ENCODE results near the gene STK24.
"Not testable (repeated sequence)": the region's sequence is repeated elsewhere in the genome, so short reads cannot be mapped to it uniquely, and the experiment has no call there.

Gene STK24

GRCh38 chr13:98413796-98414195 is 163.1 kb downstream of the STK24 start:
- Histone ChIP-seq H3K4me2 (ENCODE audit: low read depth, low read length, poor library complexity, severe bottlenecking) (no peak overlapping the region), H3K27me3 (ENCODE audit: insufficient read depth, low read length, poor library complexity, severe bottlenecking) (no peaks in the 10 kb centered on the region), H3K4me3 (ENCODE audit: low read length, poor library complexity, severe bottlenecking) (no peak overlapping the region), H3K4me1 (ENCODE audit: insufficient read depth, low read length, poor library complexity, severe bottlenecking) (peaks cover 11% of the 10 kb centered on the region), H4K20me1 (ENCODE audit: insufficient read depth, low read length, poor library complexity, severe bottlenecking) (no peaks in the 10 kb centered on the region), H3K9me3 (ENCODE audit: insufficient read depth, low read depth, low read length) (no peaks in the 10 kb centered on the region), H3K36me3 (ENCODE audit: insufficient read depth, low read length) (no peaks in the 10 kb centered on the region), H3F3A (ENCODE audit: low read depth) (no peaks in the 10 kb centered on the region), H3K9me2 (replicated peaks; ENCODE audit: low read depth, low read length) (no peaks in the 10 kb centered on the region), H3K79me2 (ENCODE audit: insufficient read depth, low read length) (no peaks in the 10 kb centered on the region), H3K9ac (ENCODE audit: low read depth, low read length, poor library complexity, severe bottlenecking) (no peak overlapping the region), H2AFZ (ENCODE audit: low read length) (0 out of 2 replicates have a peak overlapping the region, but pooled peaks have one; percentile 29)
- TF ChIP-seq CTCF (conservative IDR thresholded peaks at IDR 0.05; ENCODE audit: low read length): peak; percentile 55
- no peak for TF ChIP-seq EZH2phosphoT487 (IDR thresholded peaks at IDR 0.05; ENCODE audit: borderline replicate concordance)

GRCh38 chr13:98413278-98413677 is 163.6 kb downstream of the STK24 start:
- H3K4me1 ChIP-seq (ENCODE audit: insufficient read depth, low read length, poor library complexity, severe bottlenecking): peaks cover 11% of the 10 kb centered on the region
- H2AFZ ChIP-seq (ENCODE audit: low read length); H3F3A ChIP-seq (ENCODE audit: low read depth); H3K79me2 ChIP-seq (ENCODE audit: insufficient read depth, low read length); H3K9ac ChIP-seq (ENCODE audit: low read depth, low read length, poor library complexity, severe bottlenecking); H3K4me2 ChIP-seq (ENCODE audit: low read depth, low read length, poor library complexity, severe bottlenecking); H3K4me3 ChIP-seq (ENCODE audit: low read length, poor library complexity, severe bottlenecking); H3K36me3 ChIP-seq (ENCODE audit: insufficient read depth, low read length); H3K9me3 ChIP-seq (ENCODE audit: insufficient read depth, low read depth, low read length); H3K27me3 ChIP-seq (ENCODE audit: insufficient read depth, low read length, poor library complexity, severe bottlenecking); H4K20me1 ChIP-seq (ENCODE audit: insufficient read depth, low read length, poor library complexity, severe bottlenecking); H3K9me2 ChIP-seq (replicated peaks; ENCODE audit: low read depth, low read length): not testable (repeated sequence)

GRCh38 chr13:98411617-98412265 is 165.2 kb downstream of the STK24 start:
- peak overlapping the region; percentile 79 for H2AFZ ChIP-seq (ENCODE audit: low read length)

More at GRCh38 chr13:98411617-98412265, 165.2 kb downstream of the STK24 start:
- Histone ChIP-seq H3K36me3 (ENCODE audit: insufficient read depth, low read length) (no peaks in the 10 kb centered on the region), H3K9me3 (ENCODE audit: insufficient read depth, low read depth, low read length) (no peaks in the 10 kb centered on the region), H3K9ac (ENCODE audit: low read depth, low read length, poor library complexity, severe bottlenecking) (no peak overlapping the region), H3K4me2 (ENCODE audit: low read depth, low read length, poor library complexity, severe bottlenecking) (peak overlapping the region; percentile 5), H3F3A (ENCODE audit: low read depth) (no peaks in the 10 kb centered on the region), H3K4me1 (ENCODE audit: insufficient read depth, low read length, poor library complexity, severe bottlenecking) (peaks cover 11% of the 10 kb centered on the region), H3K27me3 (ENCODE audit: insufficient read depth, low read length, poor library complexity, severe bottlenecking) (no peaks in the 10 kb centered on the region), H3K79me2 (ENCODE audit: insufficient read depth, low read length) (no peaks in the 10 kb centered on the region), H3K9me2 (replicated peaks; ENCODE audit: low read depth, low read length) (no peaks in the 10 kb centered on the region), H4K20me1 (ENCODE audit: insufficient read depth, low read length, poor library complexity, severe bottlenecking) (no peaks in the 10 kb centered on the region), H3K4me3 (ENCODE audit: low read length, poor library complexity, severe bottlenecking) (no peak overlapping the region)
- no peak for TF ChIP-seq EZH2phosphoT487 (IDR thresholded peaks at IDR 0.05; ENCODE audit: borderline replicate concordance)
- TF ChIP-seq CTCF (conservative IDR thresholded peaks at IDR 0.05; ENCODE audit: low read length): no peak

Data from Loucy (cell line).